ENCODE data around the gene NDP. TPM values are rescaled to one million over a fixed set of nuclear protein-coding genes. Genes with fewer than 3 reads are reported as not detected.

NDP gene
- total RNA-seq, 1 donor from 2014 or later, result not detected

DNA sequence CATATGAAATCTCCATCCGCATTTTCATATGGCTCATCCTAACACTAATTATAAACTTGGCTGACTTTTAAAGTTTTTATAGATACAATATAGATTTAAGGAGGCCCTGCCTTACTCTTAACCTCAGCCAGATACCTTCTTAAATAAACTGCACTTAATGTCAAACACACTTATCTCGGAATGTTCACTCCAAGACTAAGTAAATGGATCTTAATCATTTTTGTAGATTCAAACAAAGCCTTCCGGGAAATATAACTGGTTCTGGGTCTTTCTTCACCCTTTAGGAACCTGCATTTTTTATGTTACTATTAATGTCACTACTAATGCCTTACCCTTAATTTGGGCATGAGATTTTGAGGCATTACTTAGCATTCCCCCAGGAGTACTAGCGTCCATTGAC is 43.7 kb upstream of the NDP start:
- Mint-ChIP-seq H3K36me3 (ENCODE audit: low read depth, unreplicated experiment) (no peaks in the 10 kb centered on the region), H3K4me3 (ENCODE audit: unreplicated experiment) (no peak overlapping the region), H3K27ac (ENCODE audit: unreplicated experiment) (no peak overlapping the region), H3K27me3 (ENCODE audit: low read depth, unreplicated experiment) (no peaks in the 10 kb centered on the region), H3K9me3 (ENCODE audit: unreplicated experiment) (peaks cover 2% of the 10 kb centered on the region), H3K4me1 (ENCODE audit: low read depth, unreplicated experiment) (peaks cover 3% of the 10 kb centered on the region)
- H3K36me3 ChIP-seq (ENCODE audit: insufficient read depth, low read length), result no peaks in the 10 kb centered on the region
- TF ChIP-seq, protein P1, sequence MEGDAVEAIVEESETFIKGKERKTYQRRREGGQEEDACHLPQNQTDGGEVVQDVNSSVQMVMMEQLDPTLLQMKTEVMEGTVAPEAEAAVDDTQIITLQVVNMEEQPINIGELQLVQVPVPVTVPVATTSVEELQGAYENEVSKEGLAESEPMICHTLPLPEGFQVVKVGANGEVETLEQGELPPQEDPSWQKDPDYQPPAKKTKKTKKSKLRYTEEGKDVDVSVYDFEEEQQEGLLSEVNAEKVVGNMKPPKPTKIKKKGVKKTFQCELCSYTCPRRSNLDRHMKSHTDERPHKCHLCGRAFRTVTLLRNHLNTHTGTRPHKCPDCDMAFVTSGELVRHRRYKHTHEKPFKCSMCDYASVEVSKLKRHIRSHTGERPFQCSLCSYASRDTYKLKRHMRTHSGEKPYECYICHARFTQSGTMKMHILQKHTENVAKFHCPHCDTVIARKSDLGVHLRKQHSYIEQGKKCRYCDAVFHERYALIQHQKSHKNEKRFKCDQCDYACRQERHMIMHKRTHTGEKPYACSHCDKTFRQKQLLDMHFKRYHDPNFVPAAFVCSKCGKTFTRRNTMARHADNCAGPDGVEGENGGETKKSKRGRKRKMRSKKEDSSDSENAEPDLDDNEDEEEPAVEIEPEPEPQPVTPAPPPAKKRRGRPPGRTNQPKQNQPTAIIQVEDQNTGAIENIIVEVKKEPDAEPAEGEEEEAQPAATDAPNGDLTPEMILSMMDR (IDR thresholded peaks at IDR 0.05; ENCODE audit: insufficient read depth, low read depth, low read length), result no peak
- TF ChIP-seq EZH2 (IDR thresholded peaks at IDR 0.05; ENCODE audit: insufficient read depth, low read length), result no peak
- H3K79me2 ChIP-seq (ENCODE audit: insufficient read depth, low read length), result no peaks in the 10 kb centered on the region
- no peak overlapping the region for H3K4me2 ChIP-seq (ENCODE audit: low read length)
- no peak overlapping the region for H3K4me3 ChIP-seq (ENCODE audit: insufficient read depth, low read depth, low read length)
- no peak overlapping the region for H2AFZ ChIP-seq (ENCODE audit: low read depth, low read length)
- FAIRE-seq (no peak), DNase-seq (ENCODE audit: low read depth) (no peak)
- no peaks in the 10 kb centered on the region for H3K27me3 ChIP-seq (ENCODE audit: insufficient read depth, low read length)
- H3K9ac ChIP-seq (ENCODE audit: low read length), result no peak overlapping the region
- H3K9me3 ChIP-seq (ENCODE audit: insufficient read depth, low read depth, low read length), result no peaks in the 10 kb centered on the region
- H3K4me1 ChIP-seq (ENCODE audit: insufficient read depth, low read length), result peaks cover 3% of the 10 kb centered on the region
- H4K20me1 ChIP-seq (ENCODE audit: insufficient read depth, low read length), result no peaks in the 10 kb centered on the region
- H3K27ac ChIP-seq (ENCODE audit: low read depth, low read length), result no peak overlapping the region

DNA sequence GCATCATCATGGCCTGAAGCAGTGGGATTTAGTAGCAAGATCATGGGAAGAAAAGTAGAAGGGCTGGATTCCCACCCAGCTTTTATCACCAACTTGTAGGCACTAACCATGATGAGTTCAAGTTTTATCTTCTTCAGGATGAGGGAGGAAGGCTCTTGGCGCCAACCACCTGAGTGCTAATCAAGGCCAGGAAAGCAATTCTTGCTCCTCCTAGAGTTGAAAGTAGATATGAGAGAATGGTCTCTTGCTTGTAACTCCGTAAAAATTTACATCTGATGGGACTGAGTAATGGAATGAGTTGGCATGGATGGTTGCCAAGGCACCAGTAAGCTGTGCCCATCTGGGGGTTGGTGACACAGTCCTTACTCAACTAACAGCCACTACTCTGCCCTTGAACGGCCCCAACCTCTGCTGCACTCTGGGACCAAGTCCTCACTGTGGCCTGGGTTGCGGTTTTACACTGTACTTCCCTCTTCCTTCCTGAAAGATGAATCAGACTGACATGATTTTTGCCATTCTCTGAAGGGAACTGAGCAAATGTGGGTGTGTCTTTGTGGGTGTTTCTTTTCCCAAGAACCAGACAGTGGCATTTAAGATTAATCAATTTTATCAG is 39.4 kb upstream of the NDP start:
- TF ChIP-seq, protein P1 (IDR thresholded peaks at IDR 0.05; ENCODE audit: insufficient read depth, low read depth, low read length), result no peak
- no peak for TF ChIP-seq EZH2 (IDR thresholded peaks at IDR 0.05; ENCODE audit: insufficient read depth, low read length)
- H3K27ac Mint-ChIP-seq (ENCODE audit: unreplicated experiment), result no peak overlapping the region

DNA sequence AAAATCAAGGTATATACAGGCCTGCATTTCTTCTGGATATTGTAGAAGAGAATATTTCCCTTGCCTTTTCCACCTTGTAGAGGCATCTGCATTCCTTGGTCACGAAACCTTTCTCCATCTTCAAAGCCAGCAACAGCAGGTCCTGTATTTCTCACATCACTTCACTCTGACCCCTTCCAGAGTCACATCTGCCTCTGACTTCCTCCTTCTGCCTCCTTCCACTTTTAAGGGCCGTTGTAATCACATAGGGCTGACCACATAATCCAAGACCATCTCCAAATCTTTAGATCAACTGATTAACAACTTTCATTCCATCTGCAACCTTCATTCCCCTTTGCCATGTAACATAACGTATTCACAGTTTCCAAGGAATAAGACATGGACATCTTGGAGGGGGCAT is 38.3 kb upstream of the NDP start:
- Histone ChIP-seq H3K27me3 (ENCODE audit: insufficient read depth, low read length) (no peaks in the 10 kb centered on the region), H3K4me1 (ENCODE audit: insufficient read depth, low read length) (peaks cover 3% of the 10 kb centered on the region), H4K20me1 (ENCODE audit: insufficient read depth, low read length) (no peaks in the 10 kb centered on the region), H3K36me3 (ENCODE audit: insufficient read depth, low read length) (no peaks in the 10 kb centered on the region), H3K4me3 (ENCODE audit: insufficient read depth, low read depth, low read length) (no peak overlapping the region), H3K27ac (ENCODE audit: low read depth, low read length) (no peak overlapping the region), H3K4me2 (ENCODE audit: low read length) (no peak overlapping the region), H3K9ac (ENCODE audit: low read length) (no peak overlapping the region), H2AFZ (ENCODE audit: low read depth, low read length) (no peak overlapping the region), H3K79me2 (ENCODE audit: insufficient read depth, low read length) (no peaks in the 10 kb centered on the region), H3K9me3 (ENCODE audit: insufficient read depth, low read depth, low read length) (no peaks in the 10 kb centered on the region)
- Mint-ChIP-seq H3K4me1 (ENCODE audit: low read depth, unreplicated experiment) (peaks cover 3% of the 10 kb centered on the region), H3K4me3 (ENCODE audit: unreplicated experiment) (no peak overlapping the region), H3K36me3 (ENCODE audit: low read depth, unreplicated experiment) (no peaks in the 10 kb centered on the region), H3K27ac (ENCODE audit: unreplicated experiment) (no peak overlapping the region), H3K27me3 (ENCODE audit: low read depth, unreplicated experiment) (no peaks in the 10 kb centered on the region), H3K9me3 (ENCODE audit: unreplicated experiment) (peaks cover 2% of the 10 kb centered on the region)
- FAIRE-seq (no peak), DNase-seq (ENCODE audit: low read depth) (no peak)
- TF ChIP-seq EZH2 (IDR thresholded peaks at IDR 0.05; ENCODE audit: insufficient read depth, low read length), result no peak
- TF ChIP-seq, protein P1 (IDR thresholded peaks at IDR 0.05; ENCODE audit: insufficient read depth, low read depth, low read length), result no peak

More for the DNA sequence above, 39.4 kb upstream of the NDP start:
- Histone ChIP-seq H3K9me3 (ENCODE audit: insufficient read depth, low read depth, low read length) (no peaks in the 10 kb centered on the region), H3K4me2 (ENCODE audit: low read length) (peak overlapping the region; percentile 57), H3K4me1 (ENCODE audit: insufficient read depth, low read length) (peaks cover 3% of the 10 kb centered on the region), H3K27ac (ENCODE audit: low read depth, low read length) (peak overlapping the region; percentile 37), H3K4me3 (ENCODE audit: insufficient read depth, low read depth, low read length) (no peak overlapping the region), H2AFZ (ENCODE audit: low read depth, low read length) (no peak overlapping the region), H4K20me1 (ENCODE audit: insufficient read depth, low read length) (no peaks in the 10 kb centered on the region), H3K79me2 (ENCODE audit: insufficient read depth, low read length) (no peaks in the 10 kb centered on the region), H3K27me3 (ENCODE audit: insufficient read depth, low read length) (no peaks in the 10 kb centered on the region), H3K36me3 (ENCODE audit: insufficient read depth, low read length) (no peaks in the 10 kb centered on the region), H3K9ac (ENCODE audit: low read length) (no peak overlapping the region)
- FAIRE-seq (peak; percentile 96), DNase-seq (ENCODE audit: low read depth) (peak; percentile 82)
- Mint-ChIP-seq H3K27me3 (ENCODE audit: low read depth, unreplicated experiment) (no peaks in the 10 kb centered on the region), H3K9me3 (ENCODE audit: unreplicated experiment) (peaks cover 2% of the 10 kb centered on the region), H3K4me3 (ENCODE audit: unreplicated experiment) (no peak overlapping the region), H3K36me3 (ENCODE audit: low read depth, unreplicated experiment) (no peaks in the 10 kb centered on the region), H3K4me1 (ENCODE audit: low read depth, unreplicated experiment) (peaks cover 3% of the 10 kb centered on the region)
